Loucy (cell line): Measurements from ENCODE around the gene HMCN1.

Experiments used
- H2AFZ ChIP-seq: fragments of 200-600 bp; sonication (generic); 2 replicates; pipeline ENCODE4 v1.6.0; 2016; ENCODE audit warnings: antibody characterized with exemption, mild to moderate bottlenecking, low read length, moderate library complexity
- H3F3A ChIP-seq: fragments of 200-600 bp; 2 replicates; pipeline ENCODE4 v1.6.0; 2016; ENCODE audit warnings: antibody characterized with exemption, low read depth, mild to moderate bottlenecking
- H3K27me3 ChIP-seq: fragments of 200-600 bp; sonication (generic); 2 replicates; pipeline ENCODE4 v1.6.1; 2014; ENCODE audit warnings: low read length, mild to moderate bottlenecking; ENCODE audit not compliant: insufficient read depth, poor library complexity, severe bottlenecking
- H3K36me3 ChIP-seq: fragments of 200-600 bp; sonication (generic); 2 replicates; pipeline ENCODE4 v1.6.1; 2016; ENCODE audit warnings: low read length; ENCODE audit not compliant: insufficient read depth
- H3K4me1 ChIP-seq: fragments of 200-600 bp; sonication (generic); 2 replicates; pipeline ENCODE4 v1.5.1; 2014; ENCODE audit warnings: low read length, mild to moderate bottlenecking; ENCODE audit not compliant: insufficient read depth, poor library complexity, severe bottlenecking
- H3K4me2 ChIP-seq: fragments of 200-600 bp; sonication (generic); 2 replicates; pipeline ENCODE4 v1.6.0; 2014; ENCODE audit warnings: antibody characterized with exemption, low read length, low read depth, mild to moderate bottlenecking; ENCODE audit not compliant: poor library complexity, severe bottlenecking
- H3K4me3 ChIP-seq: fragments of 200-600 bp; sonication (generic); 2 replicates; pipeline ENCODE4 v1.5.1; 2014; ENCODE audit warnings: low read length, mild to moderate bottlenecking, mixed read lengths; ENCODE audit not compliant: poor library complexity, severe bottlenecking
- H3K79me2 ChIP-seq: fragments of 200-600 bp; sonication (generic); 2 replicates; pipeline ENCODE4 v1.6.1; 2014; ENCODE audit warnings: low read length; ENCODE audit not compliant: insufficient read depth
- H3K9ac ChIP-seq: fragments of 200-600 bp; sonication (generic); 2 replicates; pipeline ENCODE4 v1.6.0; 2014; ENCODE audit warnings: mild to moderate bottlenecking, low read depth, low read length, moderate library complexity; ENCODE audit not compliant: poor library complexity, severe bottlenecking
- H3K9me2 ChIP-seq: fragments of 200-600 bp; sonication (generic); replicated peaks from 2 replicates; pipeline ENCODE4 v1.6.1; 2016; ENCODE audit warnings: low read depth, low read length, mixed read lengths
- H3K9me3 ChIP-seq: fragments of 200-600 bp; sonication (generic); 2 replicates; pipeline ENCODE4 v1.6.1; 2014; ENCODE audit warnings: mild to moderate bottlenecking, antibody characterized with exemption, low read length, low read depth; ENCODE audit not compliant: insufficient read depth
- H4K20me1 ChIP-seq: fragments of 200-600 bp; sonication (generic); 2 replicates; pipeline ENCODE4 v1.6.0; 2014; ENCODE audit warnings: antibody characterized with exemption, low read length, mild to moderate bottlenecking; ENCODE audit not compliant: insufficient read depth, poor library complexity, severe bottlenecking
- CTCF ChIP-seq: fragments of 200-600 bp; sonication (generic); conservative IDR thresholded peaks from 2 replicates; pipeline ENCODE4 v1.5.1; 2014; ENCODE audit warnings: mild to moderate bottlenecking, antibody characterized with exemption, low read length
- EZH2phosphoT487 ChIP-seq: fragments of 200-600 bp; IDR thresholded peaks from 2 replicates; pipeline ENCODE4 v1.6.1; 2018; ENCODE audit warnings: antibody characterized with exemption, mild to moderate bottlenecking, moderate library complexity, borderline replicate concordance

HMCN1 gene

GRCh38 chr1:186142159-186142558 lies 408.0 kb downstream of the HMCN1 start:
- Histone ChIP-seq H3K9me2 (no peaks in the 10 kb centered on the region), H3K36me3 (no peaks in the 10 kb centered on the region), H3F3A (no peaks in the 10 kb centered on the region), H3K4me2 (no peak overlapping the region), H3K9ac (no peak overlapping the region), H3K4me3 (no peak overlapping the region), H2AFZ (no peak overlapping the region), H3K4me1 (no peaks in the 10 kb centered on the region), H3K9me3 (no peaks in the 10 kb centered on the region), H3K27me3 (no peaks in the 10 kb centered on the region), H4K20me1 (no peaks in the 10 kb centered on the region), H3K79me2 (no peaks in the 10 kb centered on the region)
- no peak for TF ChIP-seq EZH2phosphoT487
- no peak for TF ChIP-seq CTCF

GRCh38 chr1:186142916-186143315 lies 408.7 kb downstream of the HMCN1 start:
- Histone ChIP-seq H2AFZ (no peak overlapping the region), H3K36me3 (no peaks in the 10 kb centered on the region), H3K4me1 (no peaks in the 10 kb centered on the region), H3K79me2 (no peaks in the 10 kb centered on the region), H3F3A (no peaks in the 10 kb centered on the region), H3K4me2 (no peak overlapping the region), H3K9me2 (no peaks in the 10 kb centered on the region), H3K27me3 (no peaks in the 10 kb centered on the region), H3K9ac (no peak overlapping the region), H3K4me3 (no peak overlapping the region), H3K9me3 (no peaks in the 10 kb centered on the region), H4K20me1 (no peaks in the 10 kb centered on the region)
- no peak for TF ChIP-seq CTCF
- no peak for TF ChIP-seq EZH2phosphoT487

- Histone ChIP-seq H3K4me3 (no peak overlapping the region), H3K4me1 (no peaks in the 10 kb centered on the region), H3K36me3 (no peaks in the 10 kb centered on the region), H2AFZ (no peak overlapping the region), H3K79me2 (no peaks in the 10 kb centered on the region), H3K9ac (no peak overlapping the region), H3K4me2 (no peak overlapping the region), H3F3A (no peaks in the 10 kb centered on the region), H3K9me3 (no peaks in the 10 kb centered on the region), H4K20me1 (no peaks in the 10 kb centered on the region), H3K9me2 (no peaks in the 10 kb centered on the region), H3K27me3 (no peaks in the 10 kb centered on the region)
- TF ChIP-seq CTCF (no peak), EZH2phosphoT487 (no peak)
Measured at GRCh38 chr1:186143481-186143880, 409.3 kb downstream of the HMCN1 start.
